ENCODE measurements around the gene BCAP29.

Gene BCAP29

DNA sequence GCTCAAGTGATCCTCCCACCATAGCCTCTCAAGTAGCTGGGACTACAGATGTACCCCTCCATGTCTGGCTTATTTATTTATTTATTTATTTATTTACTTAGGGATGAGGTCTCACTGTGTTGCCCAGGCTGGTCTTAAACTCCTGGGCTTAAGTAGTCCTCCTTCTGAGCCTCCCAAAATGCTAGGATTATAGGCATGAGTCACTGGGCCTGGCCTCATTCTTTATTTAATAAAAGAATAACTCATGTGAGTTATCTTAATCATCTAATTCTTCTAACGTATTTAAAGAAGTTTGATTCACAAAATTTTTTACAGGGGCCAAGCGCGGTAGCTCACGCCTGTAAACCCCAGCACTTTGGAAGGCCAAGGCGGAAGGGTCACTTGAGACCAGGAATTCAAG lies 72.6 kb downstream of the BCAP29 start:
- H3K9me2 ChIP-seq (replicated peaks; ENCODE audit: insufficient read depth, low read length) = no peaks in the 10 kb centered on the region
- H2AFZ ChIP-seq (ENCODE audit: low read depth, low read length, severe bottlenecking) = no peak overlapping the region
- H3K36me3 ChIP-seq (ENCODE audit: low read length) = no peaks in the 10 kb centered on the region
- no peak overlapping the region for H3K27ac ChIP-seq (ENCODE audit: low read depth, low read length)
- no peaks in the 10 kb centered on the region for H3K79me2 ChIP-seq (ENCODE audit: insufficient read depth, low read length)
- no peak overlapping the region for H3K4me2 ChIP-seq (ENCODE audit: low read depth, low read length, poor library complexity, severe bottlenecking)
- H3F3A ChIP-seq (ENCODE audit: insufficient read depth) = no peaks in the 10 kb centered on the region
- no peak overlapping the region for H3K4me3 ChIP-seq (ENCODE audit: insufficient read depth, low read length, poor library complexity, severe bottlenecking)
- no peaks in the 10 kb centered on the region for H4K20me1 ChIP-seq (ENCODE audit: low read depth, low read length)
- no peak overlapping the region for H3K9ac ChIP-seq (ENCODE audit: low read length)
- H3K9me3 ChIP-seq (ENCODE audit: insufficient read depth, low read length) = no peaks in the 10 kb centered on the region
- TF ChIP-seq EZH2phosphoT487 (conservative IDR thresholded peaks at IDR 0.05; ENCODE audit: low read length) = no peak
- TF ChIP-seq, protein P1, sequence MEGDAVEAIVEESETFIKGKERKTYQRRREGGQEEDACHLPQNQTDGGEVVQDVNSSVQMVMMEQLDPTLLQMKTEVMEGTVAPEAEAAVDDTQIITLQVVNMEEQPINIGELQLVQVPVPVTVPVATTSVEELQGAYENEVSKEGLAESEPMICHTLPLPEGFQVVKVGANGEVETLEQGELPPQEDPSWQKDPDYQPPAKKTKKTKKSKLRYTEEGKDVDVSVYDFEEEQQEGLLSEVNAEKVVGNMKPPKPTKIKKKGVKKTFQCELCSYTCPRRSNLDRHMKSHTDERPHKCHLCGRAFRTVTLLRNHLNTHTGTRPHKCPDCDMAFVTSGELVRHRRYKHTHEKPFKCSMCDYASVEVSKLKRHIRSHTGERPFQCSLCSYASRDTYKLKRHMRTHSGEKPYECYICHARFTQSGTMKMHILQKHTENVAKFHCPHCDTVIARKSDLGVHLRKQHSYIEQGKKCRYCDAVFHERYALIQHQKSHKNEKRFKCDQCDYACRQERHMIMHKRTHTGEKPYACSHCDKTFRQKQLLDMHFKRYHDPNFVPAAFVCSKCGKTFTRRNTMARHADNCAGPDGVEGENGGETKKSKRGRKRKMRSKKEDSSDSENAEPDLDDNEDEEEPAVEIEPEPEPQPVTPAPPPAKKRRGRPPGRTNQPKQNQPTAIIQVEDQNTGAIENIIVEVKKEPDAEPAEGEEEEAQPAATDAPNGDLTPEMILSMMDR (IDR thresholded peaks at IDR 0.05; ENCODE audit: insufficient read depth, low read length, poor library complexity, severe bottlenecking) = no peak
- no peaks in the 10 kb centered on the region for H3K27me3 ChIP-seq (ENCODE audit: low read length)

DNA sequence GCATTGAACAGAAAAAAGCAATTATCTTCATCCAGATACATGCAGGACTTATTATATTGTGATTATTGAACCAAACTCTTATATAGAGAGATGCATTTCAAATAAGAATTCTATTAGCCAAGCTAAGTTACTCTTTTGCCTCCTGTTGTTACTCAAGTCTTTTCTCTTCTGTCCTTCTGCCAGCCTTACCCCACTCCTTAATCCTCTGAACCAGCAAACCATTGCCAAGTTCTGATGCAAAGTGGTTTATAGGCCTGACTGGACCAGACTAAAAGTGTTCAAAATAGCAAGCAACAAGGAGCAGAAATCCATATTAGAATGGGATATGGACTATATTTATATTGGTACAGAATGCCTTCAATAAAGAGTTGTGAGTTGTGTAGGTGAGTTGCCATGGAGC lies 78.4 kb downstream of the BCAP29 start:
- no peak overlapping the region for H3K9ac ChIP-seq (ENCODE audit: low read length)
- H2AFZ ChIP-seq (ENCODE audit: low read depth, low read length, severe bottlenecking) = no peak overlapping the region
- H3K27me3 ChIP-seq (ENCODE audit: low read length) = no peaks in the 10 kb centered on the region
- H3K79me2 ChIP-seq (ENCODE audit: insufficient read depth, low read length) = no peaks in the 10 kb centered on the region
- no peak overlapping the region for H3K4me2 ChIP-seq (ENCODE audit: low read depth, low read length, poor library complexity, severe bottlenecking)
- H3K9me2 ChIP-seq (replicated peaks; ENCODE audit: insufficient read depth, low read length) = no peaks in the 10 kb centered on the region
- no peak overlapping the region for H3K27ac ChIP-seq (ENCODE audit: low read depth, low read length)
- H3F3A ChIP-seq (ENCODE audit: insufficient read depth) = no peaks in the 10 kb centered on the region
- H3K36me3 ChIP-seq (ENCODE audit: low read length) = no peaks in the 10 kb centered on the region
- no peaks in the 10 kb centered on the region for H4K20me1 ChIP-seq (ENCODE audit: low read depth, low read length)
- no peak overlapping the region for H3K4me3 ChIP-seq (ENCODE audit: insufficient read depth, low read length, poor library complexity, severe bottlenecking)
- H3K9me3 ChIP-seq (ENCODE audit: insufficient read depth, low read length) = no peaks in the 10 kb centered on the region
- no peak for TF ChIP-seq EZH2phosphoT487 (conservative IDR thresholded peaks at IDR 0.05; ENCODE audit: low read length)
- TF ChIP-seq, protein P1 (IDR thresholded peaks at IDR 0.05; ENCODE audit: insufficient read depth, low read length, poor library complexity, severe bottlenecking) = no peak

DNA sequence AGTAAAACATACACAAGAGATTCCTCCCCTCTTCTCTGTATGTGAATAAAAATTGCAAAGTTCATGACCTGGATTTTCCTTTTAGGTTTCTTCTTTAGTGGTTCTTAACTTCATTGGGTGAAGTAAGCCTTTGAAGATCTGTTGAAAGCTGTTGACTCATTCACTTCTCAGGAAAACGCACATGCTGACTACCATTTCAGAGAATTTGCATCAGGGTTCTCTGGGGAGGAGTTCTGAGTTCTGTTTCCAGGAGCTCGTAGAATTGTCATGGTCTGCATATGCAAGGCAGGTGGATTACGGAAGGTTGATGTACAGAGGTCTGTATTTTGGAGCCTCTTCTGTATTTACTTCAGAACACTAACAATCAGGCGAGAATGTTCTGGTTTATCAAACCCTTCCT lies 79.6 kb downstream of the BCAP29 start:
- H3K79me2 ChIP-seq (ENCODE audit: insufficient read depth, low read length) = no peaks in the 10 kb centered on the region

More for the DNA sequence above, 79.6 kb downstream of the BCAP29 start:
- Histone ChIP-seq H2AFZ (ENCODE audit: low read depth, low read length, severe bottlenecking) (no peak overlapping the region), H3K4me3 (ENCODE audit: insufficient read depth, low read length, poor library complexity, severe bottlenecking) (no peak overlapping the region), H3K9ac (ENCODE audit: low read length) (no peak overlapping the region), H3K4me2 (ENCODE audit: low read depth, low read length, poor library complexity, severe bottlenecking) (no peak overlapping the region), H3K9me2 (replicated peaks; ENCODE audit: insufficient read depth, low read length) (no peaks in the 10 kb centered on the region), H3F3A (ENCODE audit: insufficient read depth) (no peaks in the 10 kb centered on the region), H3K9me3 (ENCODE audit: insufficient read depth, low read length) (no peaks in the 10 kb centered on the region), H4K20me1 (ENCODE audit: low read depth, low read length) (no peaks in the 10 kb centered on the region), H3K27me3 (ENCODE audit: low read length) (no peaks in the 10 kb centered on the region), H3K27ac (ENCODE audit: low read depth, low read length) (no peak overlapping the region), H3K36me3 (ENCODE audit: low read length) (no peaks in the 10 kb centered on the region)
- TF ChIP-seq, protein P1 (IDR thresholded peaks at IDR 0.05; ENCODE audit: insufficient read depth, low read length, poor library complexity, severe bottlenecking) = no peak
- no peak for TF ChIP-seq EZH2phosphoT487 (conservative IDR thresholded peaks at IDR 0.05; ENCODE audit: low read length)

All from SU-DHL-6 (cell line).